ENCODE results near the gene NTNG2.

- no peak for TF ChIP-seq PHB2 (IDR thresholded peaks at IDR 0.05; ENCODE audit: partially characterized antibody)
- TF ChIP-seq MAFF (IDR thresholded peaks at IDR 0.05; ENCODE audit: low read depth, low read length), result no peak
- TF ChIP-seq ZNF850 (CRISPR knock-in tag; conservative IDR thresholded peaks at IDR 0.05), result no peak
- TF ChIP-seq PRPF4 (IDR thresholded peaks at IDR 0.05; ENCODE audit: low read depth, low read length, poor library complexity, severe bottlenecking), result no peak
- no peak for TF ChIP-seq SALL2 (CRISPR knock-in tag; IDR thresholded peaks at IDR 0.05)
- no peak for TF ChIP-seq ZSCAN21 (CRISPR knock-in tag; IDR thresholded peaks at IDR 0.05; ENCODE audit: borderline replicate concordance)
- TF ChIP-seq GPBP1L1 (CRISPR knock-in tag; IDR thresholded peaks at IDR 0.05), result no peak
- TF ChIP-seq GTF2F1 (IDR thresholded peaks at IDR 0.05; ENCODE audit: low read length), result no peak
These were observed 83.6 kb downstream of the NTNG2 start for GRCh38 chr9:132245465-132245864.

Measured in HepG2 (cell line).